ENCODE data around the gene HNRNPUL2.
"Not testable (repeated sequence)": the region's sequence is repeated elsewhere in the genome, so short reads cannot be mapped to it uniquely, and the experiment has no call there.

The HNRNPUL2 gene

DNA sequence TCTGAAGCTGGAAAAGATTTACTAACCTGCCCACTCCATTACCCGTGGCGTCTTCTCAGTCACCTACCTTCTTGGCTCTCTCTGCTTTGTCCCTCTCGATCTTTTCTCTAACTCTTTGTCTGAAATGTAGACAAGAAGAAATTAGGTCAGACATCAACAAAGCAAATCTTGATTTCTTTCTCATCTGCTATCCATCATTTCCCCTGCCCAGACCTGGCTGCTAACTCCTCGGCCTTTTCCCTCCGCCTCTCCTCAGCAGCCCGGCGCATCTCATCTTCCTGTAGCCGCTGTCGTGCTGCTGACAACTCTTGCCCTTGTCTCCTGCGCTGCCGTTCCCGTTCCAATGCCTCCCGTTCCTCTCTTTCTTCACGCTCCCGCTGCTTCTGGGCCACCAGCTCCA, 49.5 kb downstream of the HNRNPUL2 start:
- H3K27ac ChIP-seq (ENCODE audit: low read length): peak overlapping the region; percentile 83
- H3K27me3 ChIP-seq (ENCODE audit: low read depth, low read length): no peaks in the 10 kb centered on the region
- peaks cover 6 to 35% of the 10 kb centered on the region in 2 donors for H3K4me1 ChIP-seq (ENCODE audit: control insufficient read depth in 1 of 2, insufficient read depth in 2 of 2, low read length in 2 of 2)
- peak overlapping the region; percentile 84 to 96 for H3K4me3 ChIP-seq (ENCODE audit: low read depth in 1 of 2, low read length in 2 of 2)
- no peaks in the 10 kb centered on the region for H3K9me3 ChIP-seq (ENCODE audit: control insufficient read depth in 1 of 2, low read length in 2 of 2)
- H3K36me3 ChIP-seq (ENCODE audit: control insufficient read depth in 1 of 2, insufficient read depth in 2 of 2, low read length in 2 of 2): peaks cover 13 to 24% of the 10 kb centered on the region in 2 donors

DNA sequence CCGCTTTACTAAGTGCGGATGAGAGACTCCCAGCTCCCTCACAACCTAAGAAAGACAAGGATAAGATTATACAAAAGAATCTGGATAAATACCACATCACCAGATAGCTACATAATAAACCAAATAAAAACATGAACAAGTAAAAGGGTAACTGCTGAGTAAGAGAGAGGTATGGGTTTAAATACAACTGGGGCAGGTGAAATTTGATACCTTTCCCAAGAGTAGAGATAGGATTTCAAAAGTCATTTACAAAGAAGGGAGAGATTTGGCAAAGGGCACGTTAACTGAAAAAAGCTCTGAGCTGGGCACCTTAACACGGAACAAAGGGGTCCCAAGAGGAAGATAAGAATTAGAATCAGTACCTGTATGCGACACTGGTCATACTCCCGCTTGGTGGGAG, 50.1 kb downstream of the HNRNPUL2 start:
- no peak overlapping the region for H3K4me3 ChIP-seq (ENCODE audit: low read depth in 1 of 2, low read length in 2 of 2)
- H3K27ac ChIP-seq (ENCODE audit: low read length): no peak overlapping the region
- H3K9me3 ChIP-seq (ENCODE audit: control insufficient read depth in 1 of 2, low read length in 2 of 2): no peaks in the 10 kb centered on the region
- H3K36me3 ChIP-seq (ENCODE audit: control insufficient read depth in 1 of 2, insufficient read depth in 2 of 2, low read length in 2 of 2): peaks cover 13 to 24% of the 10 kb centered on the region in 2 donors
- H3K4me1 ChIP-seq (ENCODE audit: control insufficient read depth in 1 of 2, insufficient read depth in 2 of 2, low read length in 2 of 2): peaks cover 6 to 41% of the 10 kb centered on the region in 2 donors
- no peaks in the 10 kb centered on the region for H3K27me3 ChIP-seq (ENCODE audit: low read depth, low read length)

DNA sequence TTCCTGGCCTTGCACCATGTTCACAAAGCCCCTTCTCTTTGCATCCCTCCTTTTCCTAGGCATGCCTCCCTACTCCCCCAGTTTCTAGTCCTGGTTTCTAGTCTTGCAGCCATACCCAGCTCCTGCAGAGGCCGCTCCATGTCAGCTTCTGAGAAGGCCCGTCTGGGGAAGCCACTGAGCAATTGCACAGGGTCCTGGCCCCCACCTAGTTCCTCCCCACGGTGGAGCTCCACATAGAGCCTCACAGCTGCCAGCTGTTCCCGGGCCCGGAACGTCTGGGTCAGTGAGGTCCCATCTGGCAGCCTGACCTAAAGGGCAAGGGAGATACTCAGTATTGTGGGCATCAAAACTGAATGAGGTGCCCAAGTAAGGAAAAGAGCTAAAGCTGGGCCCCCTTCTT, 50.6 kb downstream of the HNRNPUL2 start:
- no peaks in the 10 kb centered on the region for H3K27me3 ChIP-seq (ENCODE audit: low read depth, low read length)
- H3K9me3 ChIP-seq (ENCODE audit: control insufficient read depth in 1 of 2, low read length in 2 of 2): no peaks in the 10 kb centered on the region
- H3K4me3 ChIP-seq (ENCODE audit: low read depth in 1 of 2, low read length in 2 of 2): no peak overlapping the region
- no peak overlapping the region for H3K27ac ChIP-seq (ENCODE audit: low read length)
- H3K4me1 ChIP-seq (ENCODE audit: control insufficient read depth in 1 of 2, insufficient read depth in 2 of 2, low read length in 2 of 2): peaks cover 6 to 41% of the 10 kb centered on the region in 2 donors
- H3K36me3 ChIP-seq (ENCODE audit: control insufficient read depth in 1 of 2, insufficient read depth in 2 of 2, low read length in 2 of 2): peaks cover 13 to 24% of the 10 kb centered on the region in 2 donors

DNA sequence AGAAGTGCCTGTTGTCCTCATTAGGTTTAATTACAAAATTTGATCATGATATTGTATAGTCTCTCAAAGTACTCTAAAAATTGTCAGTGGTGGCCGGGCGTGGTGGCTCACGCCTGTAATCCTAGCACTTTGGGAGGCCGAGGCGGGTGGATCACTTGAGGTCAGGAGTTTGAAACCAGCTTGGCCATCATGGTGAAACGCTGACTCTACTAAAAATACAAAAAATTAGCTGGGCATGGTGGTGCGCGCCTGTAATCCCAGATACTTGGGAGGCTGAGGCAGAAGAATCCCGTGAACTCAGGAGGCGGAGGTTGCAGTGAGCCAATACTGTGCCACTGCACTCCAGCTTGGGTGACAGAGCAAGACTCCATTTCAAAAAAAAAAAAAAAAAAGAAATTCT, 51.8 kb downstream of the HNRNPUL2 start:
- peaks cover 6 to 47% of the 10 kb centered on the region in 2 donors for H3K4me1 ChIP-seq (ENCODE audit: control insufficient read depth in 1 of 2, insufficient read depth in 2 of 2, low read length in 2 of 2)
- not testable (repeated sequence) for H3K9me3 ChIP-seq (ENCODE audit: control insufficient read depth in 1 of 2, low read length in 2 of 2); H3K4me3 ChIP-seq (ENCODE audit: low read depth in 1 of 2, low read length in 2 of 2); H3K27ac ChIP-seq (ENCODE audit: low read length); H3K27me3 ChIP-seq (ENCODE audit: low read depth, low read length)
- H3K36me3 ChIP-seq (ENCODE audit: control insufficient read depth in 1 of 2, insufficient read depth in 2 of 2, low read length in 2 of 2): peaks cover 13 to 24% of the 10 kb centered on the region in 2 donors

DNA sequence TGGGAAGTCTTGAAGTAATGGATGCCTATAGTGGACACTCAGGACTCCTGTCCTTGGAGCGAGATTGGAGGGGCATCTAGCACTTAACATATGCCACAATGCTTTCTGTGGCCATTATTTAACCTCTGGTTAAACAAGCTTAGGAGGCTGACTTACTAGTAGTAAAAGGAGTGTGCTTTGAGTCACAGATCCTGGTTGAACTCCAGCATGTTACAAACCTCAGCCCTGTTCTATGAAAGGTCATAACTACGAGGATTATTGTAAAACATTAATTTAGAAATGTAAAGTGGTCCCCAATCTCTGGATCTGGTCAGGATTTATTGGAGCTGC, 54.1 kb downstream of the HNRNPUL2 start:
- H3K36me3 ChIP-seq (ENCODE audit: control insufficient read depth in 1 of 2, insufficient read depth in 2 of 2, low read length in 2 of 2): peaks cover 13 to 24% of the 10 kb centered on the region in 2 donors
- H3K4me3 ChIP-seq (ENCODE audit: low read depth in 1 of 2, low read length in 2 of 2): peak overlapping the region in 1 of 2 donors; percentile 95
- H3K9me3 ChIP-seq (ENCODE audit: control insufficient read depth in 1 of 2, low read length in 2 of 2): no peaks in the 10 kb centered on the region
- H3K27me3 ChIP-seq (ENCODE audit: low read depth, low read length): no peaks in the 10 kb centered on the region
- H3K4me1 ChIP-seq (ENCODE audit: control insufficient read depth in 1 of 2, insufficient read depth in 2 of 2, low read length in 2 of 2): peaks cover 4 to 41% of the 10 kb centered on the region in 2 donors
- H3K27ac ChIP-seq (ENCODE audit: low read length): no peak overlapping the region

DNA sequence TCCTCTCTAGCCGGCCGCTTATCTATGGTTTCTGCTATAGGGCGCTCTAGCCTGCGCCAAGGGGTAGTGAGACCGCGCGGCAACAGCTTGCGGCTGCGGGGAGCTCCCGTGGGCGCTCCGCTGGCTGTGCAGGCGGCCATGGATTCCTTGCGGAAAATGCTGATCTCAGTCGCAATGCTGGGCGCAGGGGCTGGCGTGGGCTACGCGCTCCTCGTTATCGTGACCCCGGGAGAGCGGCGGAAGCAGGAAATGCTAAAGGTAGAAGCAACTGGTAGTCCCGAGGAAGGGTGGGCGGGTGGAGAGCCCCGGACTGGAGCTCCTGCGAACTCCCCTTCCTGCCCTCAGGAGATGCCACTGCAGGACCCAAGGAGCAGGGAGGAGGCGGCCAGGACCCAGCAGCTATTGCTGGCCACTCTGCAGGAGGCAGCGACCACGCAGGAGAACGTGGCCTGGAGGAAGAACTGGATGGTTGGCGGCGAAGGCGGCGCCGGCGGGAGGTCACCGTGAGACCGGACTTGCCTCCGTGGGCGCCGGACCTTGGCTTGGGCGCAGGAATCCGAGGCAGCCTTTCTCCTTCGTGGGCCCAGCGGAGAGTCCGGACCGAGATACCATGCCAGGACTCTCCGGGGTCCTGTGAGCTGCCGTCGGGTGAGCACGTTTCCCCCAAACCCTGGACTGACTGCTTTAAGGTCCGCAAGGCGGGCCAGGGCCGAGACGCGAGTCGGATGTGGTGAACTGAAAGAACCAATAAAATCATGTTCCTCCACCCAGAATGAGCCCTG, 55.5 kb downstream of the HNRNPUL2 start, which contains the start of the genes LBHD1 and UQCC3:
Gene LBHD1, minus strand, starts transcription at position 660 of the 782 bp plus-strand sequence. CDS start 2,236 bp downstream, outside the sequence.
Gene UQCC3, plus strand, starts transcription at position 66 of the 782 bp plus-strand sequence. Its CDS starts 73 bp downstream, at position 139.
- Histone ChIP-seq H3K27ac (ENCODE audit: low read length) (peak within 1 kb of the TSS; percentile 95), H3K27me3 (ENCODE audit: low read depth, low read length) (no peaks in the 10 kb centered on the region), H3K9me3 (ENCODE audit: control insufficient read depth in 1 of 2, low read length in 2 of 2) (no peaks in the 10 kb centered on the region), H3K36me3 (ENCODE audit: control insufficient read depth in 1 of 2, insufficient read depth in 2 of 2, low read length in 2 of 2) (peaks cover 11 to 14% of the 10 kb centered on the region in 2 donors), H3K4me1 (ENCODE audit: control insufficient read depth in 1 of 2, insufficient read depth in 2 of 2, low read length in 2 of 2) (peaks cover 9 to 40% of the 10 kb centered on the region in 2 donors), H3K4me3 (ENCODE audit: low read depth in 1 of 2, low read length in 2 of 2) (peak within 1 kb of the TSS; percentile 77 to 95)

DNA sequence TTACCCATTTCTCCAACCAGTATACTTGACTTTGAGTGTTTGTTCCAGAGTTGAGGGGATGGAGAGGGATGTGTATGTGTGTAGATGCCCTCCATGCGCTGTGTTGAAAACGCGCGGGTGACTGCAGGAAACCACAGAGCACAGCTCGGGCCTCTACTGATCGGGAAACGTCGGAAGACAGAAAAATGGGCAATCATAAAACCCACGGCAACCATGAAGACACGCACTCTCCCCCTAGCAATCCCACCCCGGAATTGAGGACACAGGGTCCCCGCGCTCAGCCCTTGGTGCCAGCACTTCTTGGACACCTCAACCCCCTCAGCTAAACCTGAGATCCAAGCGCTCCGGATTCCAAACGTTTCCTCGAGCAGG, 56.0 kb downstream of the HNRNPUL2 start:
- Histone ChIP-seq H3K27me3 (ENCODE audit: low read depth, low read length) (no peaks in the 10 kb centered on the region), H3K4me3 (ENCODE audit: low read depth in 1 of 2, low read length in 2 of 2) (peak overlapping the region; percentile 77 to 95), H3K9me3 (ENCODE audit: control insufficient read depth in 1 of 2, low read length in 2 of 2) (no peaks in the 10 kb centered on the region), H3K36me3 (ENCODE audit: control insufficient read depth in 1 of 2, insufficient read depth in 2 of 2, low read length in 2 of 2) (peaks cover 6 to 8% of the 10 kb centered on the region in 2 donors), H3K4me1 (ENCODE audit: control insufficient read depth in 1 of 2, insufficient read depth in 2 of 2, low read length in 2 of 2) (peaks cover 15 to 40% of the 10 kb centered on the region in 2 donors), H3K27ac (ENCODE audit: low read length) (peak overlapping the region; percentile 95)

DNA sequence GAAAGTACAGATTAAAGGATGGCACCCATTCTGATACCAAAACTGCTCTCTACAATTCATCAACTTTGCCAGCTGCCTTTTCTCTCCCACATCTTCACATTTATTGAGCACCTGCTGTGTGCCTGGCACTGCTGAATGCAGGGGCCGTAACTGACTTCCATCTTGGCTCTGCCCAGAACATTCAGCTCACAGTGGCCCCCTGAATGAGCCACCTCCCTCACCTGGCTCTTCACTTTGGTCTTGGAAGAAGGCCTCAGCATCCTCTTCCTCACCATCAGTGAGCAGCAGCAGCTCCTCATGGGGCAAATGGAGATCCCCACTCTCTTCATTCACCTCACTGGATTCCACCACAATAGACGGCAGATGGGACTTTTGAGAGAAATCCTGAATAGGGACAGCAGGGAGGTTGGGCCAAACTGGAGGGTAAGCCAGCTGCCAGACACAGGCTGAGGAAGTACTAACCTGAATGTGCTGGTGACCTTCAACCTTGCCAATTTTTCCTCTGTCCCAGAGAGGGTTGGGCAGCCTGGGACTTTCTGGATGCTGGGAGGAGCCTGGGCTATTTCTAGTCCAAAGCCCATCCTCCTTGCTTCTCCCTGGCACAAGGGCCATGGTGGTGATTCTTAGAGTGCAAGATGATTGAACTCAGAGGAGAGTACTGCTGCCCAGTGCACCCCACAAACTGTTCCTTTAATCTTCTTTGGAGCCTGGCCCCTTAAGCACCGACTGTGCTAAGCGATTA, 57.7 kb downstream of the HNRNPUL2 start:
- Histone ChIP-seq H3K27me3 (ENCODE audit: low read depth, low read length) (no peaks in the 10 kb centered on the region), H3K36me3 (ENCODE audit: control insufficient read depth in 1 of 2, insufficient read depth in 2 of 2, low read length in 2 of 2) (peaks cover 4 to 6% of the 10 kb centered on the region in 2 donors), H3K27ac (ENCODE audit: low read length) (no peak overlapping the region), H3K4me1 (ENCODE audit: control insufficient read depth in 1 of 2, insufficient read depth in 2 of 2, low read length in 2 of 2) (peaks cover 15 to 44% of the 10 kb centered on the region in 2 donors), H3K4me3 (ENCODE audit: low read depth in 1 of 2, low read length in 2 of 2) (no peak overlapping the region), H3K9me3 (ENCODE audit: control insufficient read depth in 1 of 2, low read length in 2 of 2) (no peaks in the 10 kb centered on the region)

DNA sequence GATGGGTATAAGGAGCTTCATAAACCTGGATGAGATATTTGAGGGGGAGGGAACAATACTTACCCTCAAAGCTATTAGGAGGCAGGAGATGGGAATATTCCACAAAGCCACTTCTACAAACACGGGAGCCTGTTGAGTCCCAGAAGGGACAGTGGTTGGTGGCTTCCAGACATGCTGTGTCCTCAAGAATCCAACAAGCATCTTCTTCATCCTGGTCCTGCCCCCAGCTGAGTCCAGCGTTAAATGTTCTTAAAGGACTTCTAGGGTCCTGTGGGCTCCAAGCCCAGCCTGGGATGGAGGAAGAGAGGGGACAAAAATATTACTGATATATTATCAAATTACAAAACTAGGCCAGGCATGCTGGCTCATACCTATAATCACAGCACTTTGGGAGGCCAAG, 59.8 kb downstream of the HNRNPUL2 start:
- Histone ChIP-seq H3K27ac (ENCODE audit: low read length) (no peak overlapping the region), H3K27me3 (ENCODE audit: low read depth, low read length) (no peaks in the 10 kb centered on the region), H3K36me3 (ENCODE audit: control insufficient read depth in 1 of 2, insufficient read depth in 2 of 2, low read length in 2 of 2) (peaks cover 8% of the 10 kb centered on the region in 2 donors), H3K4me3 (ENCODE audit: low read depth in 1 of 2, low read length in 2 of 2) (no peak overlapping the region), H3K4me1 (ENCODE audit: control insufficient read depth in 1 of 2, insufficient read depth in 2 of 2, low read length in 2 of 2) (peaks cover 15 to 40% of the 10 kb centered on the region in 2 donors), H3K9me3 (ENCODE audit: control insufficient read depth in 1 of 2, low read length in 2 of 2) (no peaks in the 10 kb centered on the region)

DNA sequence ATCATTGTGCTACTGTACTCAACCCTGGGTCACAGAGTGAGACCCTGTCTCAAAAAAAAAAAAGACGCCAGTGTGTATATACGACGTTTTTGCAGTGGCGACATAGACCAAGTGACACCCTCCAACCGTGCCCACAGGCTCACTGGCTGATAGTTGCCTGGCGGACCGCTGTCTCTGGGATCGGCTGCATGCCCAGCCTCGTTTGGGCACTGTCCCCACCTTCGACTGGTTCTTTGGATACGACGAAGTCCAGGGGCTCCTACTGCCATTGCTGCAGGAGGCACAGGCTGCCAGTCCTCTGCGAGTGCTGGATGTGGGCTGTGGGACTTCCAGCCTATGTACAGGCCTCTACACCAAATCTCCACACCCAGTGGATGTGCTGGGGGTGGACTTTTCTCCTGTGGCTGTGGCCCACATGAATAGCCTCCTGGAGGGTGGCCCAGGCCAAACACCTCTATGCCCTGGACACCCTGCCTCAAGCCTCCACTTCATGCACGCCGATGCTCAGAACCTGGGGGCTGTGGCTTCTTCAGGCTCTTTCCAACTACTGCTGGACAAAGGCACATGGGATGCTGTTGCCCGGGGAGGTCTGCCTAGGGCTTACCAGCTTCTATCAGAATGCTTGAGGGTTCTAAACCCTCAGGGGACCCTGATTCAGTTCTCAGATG, 60.9 kb downstream of the HNRNPUL2 start:
- Histone ChIP-seq H3K27me3 (ENCODE audit: low read depth, low read length) (no peaks in the 10 kb centered on the region), H3K27ac (ENCODE audit: low read length) (peak overlapping the region; percentile 85)

More for the DNA sequence above, 60.9 kb downstream of the HNRNPUL2 start:
- Histone ChIP-seq H3K4me3 (ENCODE audit: low read depth in 1 of 2, low read length in 2 of 2) (peak overlapping the region; percentile 86 to 90), H3K4me1 (ENCODE audit: control insufficient read depth in 1 of 2, insufficient read depth in 2 of 2, low read length in 2 of 2) (peaks cover 15 to 37% of the 10 kb centered on the region in 2 donors), H3K9me3 (ENCODE audit: control insufficient read depth in 1 of 2, low read length in 2 of 2) (no peaks in the 10 kb centered on the region), H3K36me3 (ENCODE audit: control insufficient read depth in 1 of 2, insufficient read depth in 2 of 2, low read length in 2 of 2) (peaks cover 8% of the 10 kb centered on the region in 2 donors)
